Chondrocyte (in vitro differentiated cells): ENCODE results near the gene AKAP7. TPM values are rescaled to one million over a fixed set of nuclear protein-coding genes. Genes with fewer than 3 reads are reported as not detected.

Experiments used
- DNase-seq: peaks from one replicate; pipeline ENCODE4 v3.0.0; 2021; ENCODE audit warnings: mixed read lengths, low spot score
- H3K27ac Mint-ChIP-seq: one replicate; pipeline ENCODE4 v1.8.0; 2021; ENCODE audit warnings: mild to moderate bottlenecking, moderate library complexity, mixed read lengths; ENCODE audit not compliant: unreplicated experiment
- H3K27me3 Mint-ChIP-seq: 2 replicates; pipeline ENCODE4 v1.8.0; 2021; ENCODE audit warnings: low read depth, mixed read lengths
- H3K36me3 Mint-ChIP-seq: 2 replicates; pipeline ENCODE4 v1.8.0; 2021; ENCODE audit warnings: low read depth, mixed read lengths
- H3K4me1 Mint-ChIP-seq: 2 replicates; pipeline ENCODE4 v1.8.0; 2021; ENCODE audit warnings: low read depth, mild to moderate bottlenecking, mixed read lengths
- H3K4me3 Mint-ChIP-seq: one replicate; pipeline ENCODE4 v1.8.0; 2021; ENCODE audit warnings: mild to moderate bottlenecking, moderate library complexity, mixed read lengths; ENCODE audit not compliant: unreplicated experiment
- H3K9me3 Mint-ChIP-seq: 2 replicates; pipeline ENCODE4 v1.8.0; 2021; ENCODE audit warnings: low read depth, mixed read lengths
- total RNA-seq: library from RNA; stranded (reverse); gene quantifications from 3 replicates; pipeline ENCODE4 v1.2.1, GENCODE V29; 2021
- TF ChIP-seq, protein P1 (sequence below): fragments of 200-600 bp; sonication (generic); IDR thresholded peaks from 2 replicates; pipeline ENCODE4 v1.5.0; 2021; ENCODE audit warnings: antibody characterized with exemption, mild to moderate bottlenecking, moderate library complexity

Gene AKAP7
- total RNA-seq, 1 donor from 2014 or later: 5.0 TPM

DNA sequence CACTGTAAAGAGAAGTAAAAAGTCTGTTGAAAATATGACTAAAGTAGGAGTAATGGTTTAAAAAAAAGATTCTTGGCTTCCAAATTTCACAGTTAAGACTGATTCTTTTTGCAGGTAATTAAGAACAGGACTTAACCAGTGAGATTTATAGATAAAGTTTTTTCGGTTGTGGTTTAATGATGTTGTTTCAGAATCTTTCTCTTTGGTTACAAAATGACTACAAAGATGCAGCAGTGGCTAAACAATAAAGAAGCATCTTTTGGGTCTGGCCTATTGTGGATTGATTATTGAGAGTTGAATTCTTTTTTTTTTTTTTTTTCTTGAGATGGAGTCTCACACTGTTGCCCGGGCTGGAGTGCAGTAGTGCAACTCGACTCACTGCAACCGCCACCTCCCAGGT lies 109.7 kb downstream of the AKAP7 start:
- TF ChIP-seq, protein P1, sequence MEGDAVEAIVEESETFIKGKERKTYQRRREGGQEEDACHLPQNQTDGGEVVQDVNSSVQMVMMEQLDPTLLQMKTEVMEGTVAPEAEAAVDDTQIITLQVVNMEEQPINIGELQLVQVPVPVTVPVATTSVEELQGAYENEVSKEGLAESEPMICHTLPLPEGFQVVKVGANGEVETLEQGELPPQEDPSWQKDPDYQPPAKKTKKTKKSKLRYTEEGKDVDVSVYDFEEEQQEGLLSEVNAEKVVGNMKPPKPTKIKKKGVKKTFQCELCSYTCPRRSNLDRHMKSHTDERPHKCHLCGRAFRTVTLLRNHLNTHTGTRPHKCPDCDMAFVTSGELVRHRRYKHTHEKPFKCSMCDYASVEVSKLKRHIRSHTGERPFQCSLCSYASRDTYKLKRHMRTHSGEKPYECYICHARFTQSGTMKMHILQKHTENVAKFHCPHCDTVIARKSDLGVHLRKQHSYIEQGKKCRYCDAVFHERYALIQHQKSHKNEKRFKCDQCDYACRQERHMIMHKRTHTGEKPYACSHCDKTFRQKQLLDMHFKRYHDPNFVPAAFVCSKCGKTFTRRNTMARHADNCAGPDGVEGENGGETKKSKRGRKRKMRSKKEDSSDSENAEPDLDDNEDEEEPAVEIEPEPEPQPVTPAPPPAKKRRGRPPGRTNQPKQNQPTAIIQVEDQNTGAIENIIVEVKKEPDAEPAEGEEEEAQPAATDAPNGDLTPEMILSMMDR: no peak
- Mint-ChIP-seq H3K36me3 (no peaks in the 10 kb centered on the region), H3K27ac (no peak overlapping the region), H3K4me3 (no peak overlapping the region), H3K4me1 (peaks cover 5% of the 10 kb centered on the region), H3K9me3 (peaks cover 4% of the 10 kb centered on the region), H3K27me3 (no peaks in the 10 kb centered on the region)
- DNase-seq: no peak

DNA sequence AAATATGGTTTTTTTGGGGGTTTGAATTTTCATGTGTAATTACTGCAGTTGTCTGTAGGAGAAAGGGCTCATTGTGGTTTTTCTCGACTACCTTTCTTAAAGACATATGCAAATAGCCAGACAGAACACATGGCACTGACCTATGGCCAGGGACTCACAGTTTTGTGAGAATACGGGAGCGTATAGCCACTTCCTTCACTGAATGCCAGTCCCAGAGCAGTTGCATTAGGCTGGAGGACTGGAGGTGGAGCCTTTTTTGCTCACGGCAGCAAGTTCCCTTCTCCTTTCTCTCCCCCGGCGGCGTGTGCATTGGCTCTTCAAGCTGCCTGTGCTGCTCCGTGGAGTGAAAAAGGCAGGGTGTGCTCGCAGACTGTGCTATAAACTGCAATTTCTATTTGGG lies 114.9 kb downstream of the AKAP7 start:
- Mint-ChIP-seq H3K27ac (peak overlapping the region; percentile 45), H3K36me3 (no peaks in the 10 kb centered on the region), H3K4me1 (peaks cover 18% of the 10 kb centered on the region), H3K27me3 (no peaks in the 10 kb centered on the region), H3K4me3 (peak overlapping the region; percentile 76), H3K9me3 (no peaks in the 10 kb centered on the region)
- DNase-seq: no peak
- TF ChIP-seq, protein P1: peak; percentile 28

DNA sequence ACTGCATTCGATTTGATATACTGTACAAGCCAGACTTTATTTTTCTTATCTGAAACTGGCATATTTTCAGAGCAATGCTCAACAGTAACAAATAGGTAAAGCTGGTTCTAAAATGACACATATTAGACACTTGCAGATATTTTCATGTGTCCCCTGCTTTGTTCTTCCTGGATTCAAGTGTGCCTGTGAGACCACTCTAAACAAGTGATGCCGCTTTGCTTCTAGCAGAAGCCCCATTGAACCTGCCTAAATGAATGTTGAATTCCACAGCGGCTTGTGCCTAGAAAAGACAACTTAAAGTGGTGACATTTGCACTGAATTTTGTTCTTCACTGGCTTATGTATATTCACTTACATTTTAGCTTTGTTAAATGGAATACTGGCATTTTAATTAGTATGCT lies 115.7 kb downstream of the AKAP7 start:
- Mint-ChIP-seq H3K4me1 (peaks cover 22% of the 10 kb centered on the region), H3K4me3 (peak overlapping the region; percentile 76), H3K9me3 (no peaks in the 10 kb centered on the region), H3K27me3 (no peaks in the 10 kb centered on the region), H3K36me3 (no peaks in the 10 kb centered on the region), H3K27ac (no peak overlapping the region)
- TF ChIP-seq, protein P1: no peak
- no peak for DNase-seq

DNA sequence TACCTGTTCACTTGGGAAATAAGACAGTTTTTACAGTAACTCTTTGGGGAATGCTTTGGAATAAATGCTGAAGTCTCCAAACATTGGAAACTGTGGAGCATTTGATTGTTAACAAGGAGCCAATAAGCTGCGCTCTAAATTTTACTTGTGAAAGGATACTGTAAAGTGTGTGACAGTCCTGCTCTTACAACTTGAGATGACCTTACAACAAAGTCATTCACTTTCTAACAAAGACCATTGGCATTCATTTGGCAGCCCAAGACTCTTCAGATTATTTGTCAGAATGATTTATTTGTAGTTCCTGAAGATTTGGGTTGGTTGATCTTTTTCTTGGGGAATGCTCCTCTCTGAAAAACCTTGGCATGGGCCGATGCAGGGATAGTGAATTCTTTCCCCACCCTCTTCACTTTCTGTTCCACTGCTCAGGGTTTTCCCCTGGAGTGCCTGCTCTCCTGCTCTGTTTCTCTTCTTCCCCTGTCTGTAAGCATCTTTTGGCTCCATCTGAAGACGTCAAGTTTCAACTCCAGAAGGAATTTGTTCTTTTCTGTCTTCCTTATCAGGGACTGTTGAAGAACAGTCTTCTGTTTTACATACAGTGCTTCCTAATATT lies 116.4 kb downstream of the AKAP7 start:
- TF ChIP-seq, protein P1: no peak
- H3K36me3 Mint-ChIP-seq: no peaks in the 10 kb centered on the region
- H3K4me3 Mint-ChIP-seq: no peak overlapping the region
- no peaks in the 10 kb centered on the region for H3K9me3 Mint-ChIP-seq
- no peaks in the 10 kb centered on the region for H3K27me3 Mint-ChIP-seq
- H3K27ac Mint-ChIP-seq: no peak overlapping the region
- H3K4me1 Mint-ChIP-seq: peaks cover 22% of the 10 kb centered on the region
- no peak for DNase-seq

DNA sequence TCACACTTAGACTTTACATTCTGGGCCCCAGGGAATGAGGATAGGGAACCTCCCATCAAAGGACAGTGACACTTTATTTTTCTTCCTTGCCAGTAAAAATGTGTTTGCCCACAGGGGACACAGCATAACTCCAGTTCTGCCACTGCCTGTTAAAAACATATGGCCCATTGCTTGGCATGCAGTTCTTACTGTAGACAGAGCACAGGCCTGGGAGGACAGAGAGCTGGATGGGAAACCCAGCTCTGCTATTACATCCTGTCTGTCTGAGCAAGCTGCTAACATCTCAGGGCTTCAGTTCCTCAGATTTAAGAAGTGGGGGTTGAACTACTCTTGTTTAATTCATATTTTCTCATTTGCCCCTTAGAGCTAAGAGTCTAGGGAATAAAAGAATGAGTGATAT lies 120.2 kb downstream of the AKAP7 start:
- TF ChIP-seq, protein P1: no peak
- H3K4me3 Mint-ChIP-seq: no peak overlapping the region
- peaks cover 2% of the 10 kb centered on the region for H3K9me3 Mint-ChIP-seq
- H3K4me1 Mint-ChIP-seq: peaks cover 16% of the 10 kb centered on the region
- DNase-seq: no peak
- H3K36me3 Mint-ChIP-seq: peaks cover 1% of the 10 kb centered on the region
- no peaks in the 10 kb centered on the region for H3K27me3 Mint-ChIP-seq
- no peak overlapping the region for H3K27ac Mint-ChIP-seq
